ENCODE measurements around the gene SH3D19. TPM values are rescaled to one million over a fixed set of nuclear protein-coding genes. Genes with fewer than 3 reads are reported as not detected.

SH3D19 gene
- total and polyA plus RNA-seq, 2 experiments from 2014 or later = 28.2 to 54.7 TPM

- no peak for DNase-seq (ENCODE audit: low spot score)
- Histone ChIP-seq H3K4me3 (no peak overlapping the region), H3K9me3 (ENCODE audit: low read depth) (no peaks in the 10 kb centered on the region), H3K27me3 (no peaks in the 10 kb centered on the region), H3K4me2 (no peak overlapping the region), H3K79me2 (no peaks in the 10 kb centered on the region), H2AFZ (no peak overlapping the region), H4K20me1 (ENCODE audit: insufficient read depth, poor library complexity, severe bottlenecking) (no peaks in the 10 kb centered on the region), H3K36me3 (replicated peaks; ENCODE audit: insufficient read depth, low read depth) (no peaks in the 10 kb centered on the region), H3K9me2 (replicated peaks; ENCODE audit: insufficient read depth) (no peaks in the 10 kb centered on the region), H3K27ac (no peak overlapping the region), H3K4me1 (ENCODE audit: insufficient read depth) (no peaks in the 10 kb centered on the region)
- 94% methylated on average over 2 of the region's 2 CpGs for WGBS (ENCODE audit: low lambda C conversion rate, missing lambda C conversion rate)
- TF ChIP-seq CTCF (IDR thresholded peaks at IDR 0.05; ENCODE audit: poor library complexity) (no peak), EZH2phosphoT487 (IDR thresholded peaks at IDR 0.05; ENCODE audit: low read depth, severe bottlenecking, unreplicated experiment) (no peak), EZH2 (IDR thresholded peaks at IDR 0.05; ENCODE audit: borderline replicate concordance) (no peak)
These were observed 35.7 kb upstream of the SH3D19 start for GRCh38 chr4:151361126-151361525.

GRCh38 chr4:151359576-151359975 is 34.2 kb upstream of the SH3D19 start:
- no peaks in the 10 kb centered on the region for H3K4me1 ChIP-seq (ENCODE audit: insufficient read depth)
- no peaks in the 10 kb centered on the region for H3K9me3 ChIP-seq (ENCODE audit: low read depth)
- no peak overlapping the region for H3K27ac ChIP-seq
- no peaks in the 10 kb centered on the region for H3K36me3 ChIP-seq (replicated peaks; ENCODE audit: insufficient read depth, low read depth)
- H3K27me3 ChIP-seq = no peaks in the 10 kb centered on the region
- H3K79me2 ChIP-seq = no peaks in the 10 kb centered on the region
- H3K4me2 ChIP-seq = no peak overlapping the region
- WGBS (ENCODE audit: low lambda C conversion rate, missing lambda C conversion rate) = 86% methylated on average over 4 of the region's 4 CpGs
- no peak overlapping the region for H2AFZ ChIP-seq
- H3K9me2 ChIP-seq (replicated peaks; ENCODE audit: insufficient read depth) = no peaks in the 10 kb centered on the region
- H3K4me3 ChIP-seq = no peak overlapping the region
- TF ChIP-seq EZH2 (IDR thresholded peaks at IDR 0.05; ENCODE audit: borderline replicate concordance) (no peak), EZH2phosphoT487 (IDR thresholded peaks at IDR 0.05; ENCODE audit: low read depth, severe bottlenecking, unreplicated experiment) (no peak), CTCF (IDR thresholded peaks at IDR 0.05; ENCODE audit: poor library complexity) (no peak)
- DNase-seq (ENCODE audit: low spot score) = no peak
- no peaks in the 10 kb centered on the region for H4K20me1 ChIP-seq (ENCODE audit: insufficient read depth, poor library complexity, severe bottlenecking)

- 98% methylated on average over 3 of the region's 3 CpGs for WGBS (ENCODE audit: low lambda C conversion rate, missing lambda C conversion rate)
- TF ChIP-seq EZH2phosphoT487 (IDR thresholded peaks at IDR 0.05; ENCODE audit: low read depth, severe bottlenecking, unreplicated experiment) = no peak
- TF ChIP-seq EZH2 (IDR thresholded peaks at IDR 0.05; ENCODE audit: borderline replicate concordance) = no peak
- TF ChIP-seq CTCF (IDR thresholded peaks at IDR 0.05; ENCODE audit: poor library complexity) = no peak
These were observed 32.9 kb upstream of the SH3D19 start for GRCh38 chr4:151358266-151358665.

GRCh38 chr4:151356510-151356909 is 31.1 kb upstream of the SH3D19 start:
- 93% methylated on average over 1 of the region's 1 CpG for WGBS (ENCODE audit: low lambda C conversion rate, missing lambda C conversion rate)
- Histone ChIP-seq H3K79me2 (no peaks in the 10 kb centered on the region), H3K9me3 (ENCODE audit: low read depth) (no peaks in the 10 kb centered on the region), H2AFZ (no peak overlapping the region), H3K36me3 (replicated peaks; ENCODE audit: insufficient read depth, low read depth) (no peaks in the 10 kb centered on the region), H3K4me3 (no peak overlapping the region), H3K9me2 (replicated peaks; ENCODE audit: insufficient read depth) (no peaks in the 10 kb centered on the region), H3K4me2 (no peak overlapping the region), H3K4me1 (ENCODE audit: insufficient read depth) (no peaks in the 10 kb centered on the region), H3K27me3 (no peaks in the 10 kb centered on the region), H4K20me1 (ENCODE audit: insufficient read depth, poor library complexity, severe bottlenecking) (no peaks in the 10 kb centered on the region), H3K27ac (no peak overlapping the region)
- no peak for TF ChIP-seq EZH2phosphoT487 (IDR thresholded peaks at IDR 0.05; ENCODE audit: low read depth, severe bottlenecking, unreplicated experiment)
- no peak for TF ChIP-seq EZH2 (IDR thresholded peaks at IDR 0.05; ENCODE audit: borderline replicate concordance)
- no peak for TF ChIP-seq CTCF (IDR thresholded peaks at IDR 0.05; ENCODE audit: poor library complexity)
- DNase-seq (ENCODE audit: low spot score) = no peak

More at GRCh38 chr4:151358266-151358665, 32.9 kb upstream of the SH3D19 start:
- H3K9me3 ChIP-seq (ENCODE audit: low read depth) = no peaks in the 10 kb centered on the region
- H3K9me2 ChIP-seq (replicated peaks; ENCODE audit: insufficient read depth) = no peaks in the 10 kb centered on the region
- H4K20me1 ChIP-seq (ENCODE audit: insufficient read depth, poor library complexity, severe bottlenecking) = no peaks in the 10 kb centered on the region
- H3K4me2 ChIP-seq = no peak overlapping the region
- no peak overlapping the region for H3K4me3 ChIP-seq
- H3K27ac ChIP-seq = no peak overlapping the region
- no peaks in the 10 kb centered on the region for H3K79me2 ChIP-seq
- H3K4me1 ChIP-seq (ENCODE audit: insufficient read depth) = no peaks in the 10 kb centered on the region
- DNase-seq (ENCODE audit: low spot score) = no peak
- H3K27me3 ChIP-seq = no peaks in the 10 kb centered on the region
- H2AFZ ChIP-seq = no peak overlapping the region
- no peaks in the 10 kb centered on the region for H3K36me3 ChIP-seq (replicated peaks; ENCODE audit: insufficient read depth, low read depth)

Measured in hepatocyte (in vitro differentiated cells).